HTR-8/SVneo (cell line): ENCODE measurements around the gene VPS51.
"Not testable (repeated sequence)": the region's sequence is repeated elsewhere in the genome, so short reads cannot be mapped to it uniquely, and the experiment has no call there.

Experiments used
- DNase-seq: peaks from one replicate; pipeline ENCODE4 v3.0.0; 2011; ENCODE audit warnings: low spot score, mixed read lengths; ENCODE audit not compliant: insufficient read length
- FAIRE-seq: peaks from 2 replicates; lab custom pipeline; 2011; peaks lifted over from hg19 to GRCh38; lab: Jason Lieb, UNC

VPS51 gene

DNA sequence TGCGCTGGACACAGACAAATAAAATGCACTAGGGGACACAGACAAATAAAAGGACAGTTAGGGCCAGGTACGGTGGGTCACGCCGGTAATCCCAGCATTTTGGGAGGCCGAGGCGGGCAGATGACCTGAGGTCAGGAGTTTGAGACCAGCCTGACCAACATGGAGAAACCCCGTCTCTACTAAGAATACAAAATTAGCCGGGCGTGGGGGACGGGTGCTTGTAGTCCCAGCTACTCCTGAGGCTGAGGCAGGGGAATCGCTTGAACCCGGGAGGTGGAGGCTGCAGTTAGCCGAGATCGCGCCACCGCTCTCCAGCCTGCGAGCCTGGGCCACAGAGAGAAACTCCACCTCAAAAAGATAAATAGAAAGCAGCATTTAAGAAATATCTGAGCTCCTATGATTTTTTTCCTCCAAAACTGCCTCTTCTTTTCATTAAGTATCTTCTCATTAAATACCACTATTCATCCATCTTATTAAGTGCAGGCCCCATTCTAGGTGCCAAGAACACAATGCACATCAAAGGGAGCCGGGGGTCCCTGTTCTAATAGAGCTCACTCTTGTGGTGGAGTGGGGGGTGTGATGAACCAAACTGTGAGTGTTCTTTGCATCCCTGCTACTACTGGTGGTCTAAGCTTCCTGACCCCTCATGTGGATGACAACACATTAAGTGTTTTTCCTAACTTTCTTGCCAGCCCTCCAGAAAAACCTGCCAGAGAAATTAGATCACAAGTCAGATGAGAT is 22.3 kb downstream of the VPS51 start:
- DNase-seq: no peak
- FAIRE-seq: no peak

DNA sequence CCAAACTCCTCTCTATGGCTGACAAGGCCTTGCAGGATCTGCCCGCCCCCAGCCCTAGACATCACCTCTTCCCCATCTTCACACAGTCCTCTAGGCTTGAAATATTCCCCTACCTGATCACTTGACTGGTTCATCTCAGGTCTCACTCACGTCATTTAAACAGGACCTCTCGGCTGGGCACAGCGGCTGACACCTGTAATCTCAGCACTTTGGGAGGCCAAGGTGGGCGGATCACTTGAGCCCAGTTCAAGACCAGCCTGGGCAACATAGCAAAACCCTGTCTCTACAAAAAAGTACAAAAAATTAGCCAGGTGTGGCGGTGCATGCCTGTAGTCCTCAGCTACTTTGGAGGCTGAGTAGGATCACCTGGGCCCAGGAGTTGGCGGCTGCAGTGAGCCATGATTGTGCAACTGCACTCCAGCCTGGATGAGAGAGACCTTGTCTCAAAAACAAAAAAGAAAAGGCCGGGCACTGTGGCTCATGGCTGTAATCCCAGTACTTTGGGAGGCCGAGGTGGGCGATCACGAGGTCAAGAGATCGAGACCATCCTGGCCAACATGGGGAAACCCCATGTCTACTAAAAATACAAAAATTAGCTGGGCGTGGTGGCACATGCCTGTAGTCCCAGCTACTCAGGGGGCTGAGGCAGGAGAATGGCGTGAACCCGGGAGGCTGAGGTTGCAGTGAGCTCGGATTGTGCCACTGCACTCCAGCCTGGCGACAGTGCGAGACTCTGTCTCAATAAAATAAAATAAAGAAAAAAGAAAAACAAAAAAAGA is 23.1 kb downstream of the VPS51 start:
- not testable (repeated sequence) for DNase-seq, FAIRE-seq

DNA sequence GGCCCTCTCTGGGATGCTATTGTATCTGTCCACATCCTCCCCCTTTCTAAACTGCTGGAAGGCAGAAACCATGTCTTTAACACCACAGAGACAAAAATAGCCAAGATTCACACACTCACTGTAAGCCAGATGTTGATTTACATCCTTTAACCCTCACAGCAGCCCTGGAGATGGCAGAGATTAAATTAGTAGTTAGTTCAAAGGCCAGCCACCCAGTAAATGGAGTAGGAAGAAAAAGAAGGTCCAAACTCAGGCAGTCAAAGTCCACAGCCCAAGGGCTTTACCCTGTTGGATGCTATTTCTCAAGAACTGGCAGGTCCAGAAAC is 23.6 kb downstream of the VPS51 start:
- no peak for DNase-seq
- no peak for FAIRE-seq

DNA sequence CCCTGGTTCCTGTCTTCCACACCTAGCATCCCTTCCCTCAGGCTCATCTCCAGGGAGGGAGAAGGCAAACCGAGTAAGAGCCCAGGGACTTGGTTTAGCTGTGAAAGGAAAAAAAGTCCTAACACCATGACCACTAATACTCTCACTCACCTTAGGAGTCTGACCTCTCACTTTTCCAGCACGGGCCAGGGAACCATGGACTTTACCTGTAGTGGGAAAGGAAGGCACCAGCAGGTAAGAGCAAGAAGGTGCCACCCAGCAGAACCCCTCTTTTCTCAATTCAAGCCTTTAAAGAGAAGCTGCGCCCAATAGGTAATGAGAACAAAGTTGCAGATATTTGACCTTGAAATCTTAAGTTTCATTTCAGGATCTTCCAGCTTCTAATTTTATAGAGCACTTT is 24.8 kb downstream of the VPS51 start:
- FAIRE-seq: no peak
- no peak for DNase-seq

DNA sequence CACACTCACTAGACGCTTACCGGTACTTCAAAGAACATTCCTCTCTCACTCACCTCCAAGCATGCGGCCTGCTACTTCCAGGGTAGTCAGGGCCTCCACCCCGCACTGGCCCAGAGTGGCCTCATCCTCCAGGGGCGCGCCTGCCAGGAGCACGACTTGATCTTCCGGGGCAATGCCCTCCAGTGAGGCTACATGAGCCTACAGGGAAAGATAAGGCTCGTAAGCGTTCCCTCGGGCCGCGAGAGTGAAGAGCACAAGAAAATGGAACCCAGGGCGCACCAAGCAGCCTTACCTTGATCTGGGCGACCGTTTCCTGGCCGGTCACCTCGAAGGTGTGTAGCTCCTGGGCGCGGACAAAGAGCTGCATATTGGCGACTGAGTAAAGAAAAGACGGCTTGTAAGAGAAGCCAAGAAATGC is 25.4 kb downstream of the VPS51 start:
- DNase-seq (no peak), FAIRE-seq (no peak)

DNA sequence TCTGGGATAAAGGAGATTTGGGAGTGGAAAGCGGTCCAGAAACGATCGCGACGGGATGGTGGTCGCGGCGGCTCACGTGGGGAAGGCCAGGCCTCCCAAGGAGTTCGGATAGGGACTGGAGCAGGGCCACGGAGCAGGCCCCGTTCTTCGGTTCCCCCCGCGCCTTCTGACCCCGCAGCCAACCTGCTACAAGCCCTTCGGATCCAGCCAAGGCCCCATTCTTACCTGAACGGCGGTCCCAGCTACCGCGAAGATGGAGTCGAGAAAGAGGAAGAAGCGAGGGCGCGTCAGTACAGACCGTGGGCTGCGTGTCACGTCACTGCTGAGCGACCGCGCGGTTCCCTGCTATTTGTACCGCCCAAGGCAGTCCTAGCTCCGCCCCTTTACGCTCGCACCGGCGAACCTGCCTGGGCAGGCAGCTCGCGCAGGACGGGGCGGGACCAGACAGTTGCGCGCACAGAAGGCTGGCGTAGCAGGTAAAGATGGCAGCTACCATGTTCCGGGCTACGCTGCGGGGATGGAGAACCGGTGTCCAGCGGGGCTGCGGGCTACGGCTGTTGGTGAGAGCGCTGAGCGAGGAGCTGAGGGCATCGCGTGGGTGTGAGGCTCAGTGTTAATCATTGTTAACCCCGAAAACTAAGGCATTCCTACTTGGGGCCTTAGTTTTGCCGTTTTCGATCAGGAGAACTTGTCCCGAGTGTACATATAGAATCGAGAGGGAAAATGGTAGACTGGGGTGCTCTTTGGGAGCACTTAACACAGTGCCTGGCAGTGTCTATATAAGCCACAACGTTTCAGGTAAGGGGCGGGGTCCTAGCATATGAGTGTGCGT is 26.1 kb downstream of the VPS51 start, which contains the start of the genes FAU and MRPL49:
Gene FAU, minus strand, starts transcription at position 270 of the 832 bp plus-strand sequence. CDS start 321 bp downstream, outside the sequence.
Gene MRPL49, plus strand, starts transcription at position 457 of the 832 bp plus-strand sequence. Its CDS starts 26 bp downstream, at position 483.
- peak; percentile 96 for DNase-seq
- peak; percentile 97 for FAIRE-seq

DNA sequence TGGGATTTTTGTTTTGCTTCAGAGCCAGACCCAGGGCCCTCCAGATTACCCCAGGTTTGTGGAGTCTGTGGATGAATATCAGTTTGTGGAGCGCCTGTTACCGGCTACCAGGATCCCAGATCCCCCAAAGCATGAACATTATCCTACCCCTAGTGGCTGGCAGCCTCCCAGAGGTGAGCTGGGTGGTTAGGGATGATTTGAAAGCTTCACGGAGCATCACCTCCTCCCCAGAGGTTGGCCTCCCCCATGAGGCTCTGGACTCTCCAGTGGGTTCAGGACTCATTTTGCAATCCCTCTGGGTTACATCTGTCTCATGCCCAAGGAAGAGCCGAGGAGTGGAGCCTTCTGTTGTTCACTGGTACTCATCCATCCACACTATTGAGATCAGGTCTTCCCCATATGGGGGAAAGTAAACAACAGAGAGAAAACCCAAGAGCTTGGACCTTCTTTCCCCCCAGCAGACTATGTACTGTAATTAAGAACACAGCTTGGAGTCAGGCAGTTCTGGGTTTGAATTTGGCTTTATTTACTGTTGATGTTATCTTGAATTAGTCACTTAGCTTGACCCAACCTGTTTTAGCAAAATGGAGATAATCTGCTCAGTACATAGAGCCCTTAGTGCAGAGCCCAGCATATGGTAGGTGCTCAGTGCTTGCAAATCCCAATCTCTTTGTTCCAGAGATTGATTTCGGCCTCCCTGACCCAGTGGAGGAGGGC is 28.6 kb downstream of the VPS51 start:
- DNase-seq (no peak), FAIRE-seq (no peak)

DNA sequence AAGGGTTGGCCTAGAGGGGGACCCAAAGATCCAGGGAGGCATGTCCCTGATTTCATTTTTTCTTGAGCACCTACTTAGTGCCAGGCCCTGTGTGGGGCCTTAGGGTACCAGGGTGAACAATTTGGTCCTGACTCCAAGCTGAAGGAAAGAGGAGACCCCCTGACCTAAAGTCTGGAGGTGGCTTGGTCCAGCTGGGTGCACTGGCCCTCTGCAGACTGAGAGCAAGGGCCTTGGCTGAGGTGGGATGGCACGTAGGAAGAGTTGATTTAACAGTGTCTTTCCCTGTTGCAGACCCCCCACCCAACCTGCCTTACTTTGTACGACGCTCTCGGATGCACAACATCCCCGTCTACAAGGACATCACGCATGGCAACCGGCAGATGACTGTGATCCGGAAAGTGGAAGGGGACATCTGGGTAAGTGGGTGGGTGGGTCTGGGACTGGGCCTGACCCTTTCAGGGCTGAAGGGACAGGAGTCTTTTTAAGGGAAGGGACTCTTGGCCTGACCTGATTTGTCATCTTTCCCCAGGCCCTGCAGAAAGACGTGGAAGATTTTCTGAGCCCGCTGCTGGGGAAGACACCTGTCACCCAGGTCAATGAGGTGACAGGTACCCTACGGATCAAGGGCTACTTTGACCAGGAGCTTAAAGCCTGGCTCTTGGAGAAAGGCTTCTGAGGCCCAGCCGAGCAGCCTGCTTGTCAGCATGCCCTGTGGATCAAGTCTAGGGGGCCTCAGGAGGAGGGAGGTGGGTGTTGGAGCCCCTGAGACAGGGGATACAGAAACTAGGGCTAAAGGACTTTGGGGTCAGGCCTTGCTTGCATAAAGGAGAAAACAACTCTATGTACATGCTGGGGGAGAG is 29.4 kb downstream of the VPS51 start:
- FAIRE-seq (no peak), DNase-seq (no peak)

DNA sequence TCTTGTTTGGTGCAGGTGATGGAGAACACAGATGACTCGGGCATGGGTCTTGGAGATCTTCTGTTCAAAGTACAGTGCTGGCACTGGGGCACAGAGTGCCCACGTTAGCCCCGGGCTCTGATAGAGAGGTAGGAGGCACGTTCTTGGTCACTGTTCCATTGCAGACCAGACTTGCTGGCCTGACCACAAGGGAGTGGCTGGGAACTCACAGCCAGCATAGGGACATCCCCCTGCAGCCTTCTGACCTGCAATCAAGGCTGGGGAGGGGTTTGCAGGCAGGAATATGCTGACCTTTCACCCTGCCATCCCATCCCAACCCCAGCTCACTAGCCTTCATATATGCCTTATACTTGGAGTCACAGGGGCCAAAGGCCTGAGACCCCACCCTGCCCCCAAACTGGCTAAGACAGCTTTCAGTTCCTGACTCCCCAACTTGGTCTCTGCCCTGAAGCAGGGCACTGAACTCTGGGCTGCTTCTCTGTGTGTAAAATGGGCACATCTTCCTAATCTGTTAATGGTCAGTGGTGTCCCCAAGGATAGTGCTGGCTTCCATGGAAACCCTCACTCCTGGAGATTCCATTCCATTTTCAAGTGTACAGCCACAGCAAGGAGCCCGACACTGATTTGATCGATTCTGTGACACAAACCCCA is 30.7 kb downstream of the VPS51 start:
- no peak for DNase-seq
- no peak for FAIRE-seq

DNA sequence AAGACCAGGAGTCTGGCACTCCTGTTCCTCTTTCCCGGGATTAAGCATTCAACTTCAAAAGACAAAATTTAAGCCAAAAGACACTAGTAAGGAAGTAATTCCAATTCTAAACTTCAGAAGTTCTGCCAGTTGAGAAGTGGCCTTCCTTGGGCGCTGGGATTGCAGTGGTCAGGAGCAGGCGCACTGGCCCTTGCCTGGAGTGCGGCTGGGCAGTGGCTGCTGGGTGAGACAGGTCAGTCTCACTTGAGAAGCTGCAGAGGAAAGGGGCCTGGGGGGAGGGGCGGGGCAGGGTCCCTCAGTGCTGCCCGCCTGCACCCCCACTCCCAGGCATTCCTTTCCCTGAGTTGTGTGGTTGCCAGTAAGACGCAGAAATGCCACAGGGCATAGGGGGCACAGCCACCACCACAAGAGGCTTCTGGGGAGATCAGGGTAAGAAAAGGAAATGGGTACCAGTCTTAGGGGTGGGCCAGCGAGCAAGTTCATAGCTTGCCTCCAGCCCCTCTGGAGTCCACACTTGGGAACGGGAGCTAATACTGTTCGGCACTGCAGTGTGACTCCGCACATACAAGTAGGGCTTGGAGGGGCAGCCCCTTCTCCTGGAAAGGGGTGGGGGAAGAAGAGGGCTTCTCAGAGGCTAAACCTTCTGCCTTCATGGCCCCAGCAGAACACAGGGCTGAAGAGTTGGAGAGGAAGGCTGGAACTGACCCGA is 31.6 kb downstream of the VPS51 start:
- DNase-seq: no peak
- no peak for FAIRE-seq

DNA sequence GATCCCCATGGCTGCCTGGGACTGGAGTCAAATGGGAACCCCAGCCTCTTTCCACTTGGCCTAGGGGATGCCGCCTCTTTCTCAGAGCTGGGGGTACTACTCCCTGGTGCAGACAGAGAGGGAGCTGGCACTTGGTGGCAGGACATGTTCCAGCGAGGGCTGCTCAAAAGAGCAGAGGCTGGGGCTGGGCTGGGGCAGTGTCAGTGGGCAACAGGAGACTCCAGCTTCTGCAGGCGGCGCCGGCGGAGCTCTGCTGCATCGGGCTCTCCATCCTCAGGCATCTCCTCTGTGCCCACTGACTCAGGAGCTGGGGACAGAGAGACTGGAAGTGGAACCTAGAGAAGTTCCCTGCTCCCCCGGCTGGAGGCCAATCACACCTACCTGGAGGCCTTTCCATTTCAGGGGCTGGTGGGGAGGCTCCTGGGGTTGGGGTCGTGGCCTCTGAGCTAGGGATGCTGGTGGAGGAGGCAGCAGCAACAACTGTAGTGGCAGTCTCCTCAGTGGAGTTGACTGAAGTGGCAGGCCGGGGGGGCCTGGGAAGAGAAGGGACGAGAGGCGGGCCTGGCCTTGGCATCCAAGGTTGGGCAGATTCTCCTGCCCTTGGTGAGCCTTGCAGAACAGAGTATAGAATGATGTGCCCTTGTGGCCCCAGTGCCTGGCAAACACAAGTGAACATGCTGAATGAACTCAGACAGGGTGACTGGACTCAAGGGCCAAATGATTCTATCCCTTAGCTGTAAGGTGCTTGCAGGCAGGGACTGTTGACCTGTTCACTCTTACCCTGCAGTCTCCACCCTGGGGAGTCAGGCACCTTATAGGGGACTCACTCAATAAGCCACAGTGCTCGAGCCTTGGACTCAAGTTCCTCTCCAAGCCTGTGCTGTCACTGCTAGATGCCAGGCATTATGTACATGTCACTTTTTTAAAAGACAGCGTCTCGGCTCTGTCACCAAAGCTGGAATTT is 32.5 kb downstream of the VPS51 start:
- no peak for FAIRE-seq

DNA sequence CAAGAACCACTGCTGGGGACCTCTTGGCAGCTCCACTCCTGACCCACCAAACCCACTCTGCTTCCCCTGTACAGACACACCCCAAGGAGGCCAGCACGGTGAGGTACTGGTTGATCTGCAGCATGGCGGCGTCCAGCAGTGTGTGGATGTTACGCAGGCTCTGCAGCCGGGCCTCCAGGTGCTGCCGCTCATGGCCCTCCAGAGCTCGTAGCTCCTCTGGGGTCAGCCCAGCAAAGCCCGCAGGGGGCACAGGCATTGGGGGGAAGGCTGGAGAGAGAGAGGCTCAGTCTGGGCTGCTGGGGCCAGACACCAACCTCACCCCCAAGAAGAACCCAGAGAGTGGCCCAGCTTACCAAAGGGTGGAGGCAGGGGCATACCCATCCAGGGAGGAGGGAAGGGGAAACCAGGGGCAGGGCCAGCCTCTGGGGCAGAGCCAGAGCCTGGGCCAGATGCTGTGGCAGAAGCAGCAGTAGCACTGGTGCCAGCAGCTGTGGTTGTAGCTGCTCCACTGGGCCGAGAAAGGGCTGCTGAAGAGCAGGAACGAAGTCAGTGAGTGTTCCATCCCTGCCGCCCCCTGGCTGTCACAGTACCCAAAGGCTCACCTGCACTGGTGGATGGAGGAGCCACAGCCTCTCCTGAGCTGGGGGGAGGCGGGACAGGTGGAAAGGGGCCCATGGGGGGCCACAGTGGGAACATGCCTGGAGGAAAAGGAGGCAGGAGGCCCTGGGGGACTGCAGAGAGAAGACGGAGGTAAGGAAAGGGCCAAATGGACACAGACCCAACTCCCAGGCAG is 33.8 kb downstream of the VPS51 start:
- DNase-seq: no peak
- FAIRE-seq: no peak

More for the DNA sequence above, 32.5 kb downstream of the VPS51 start:
- no peak for DNase-seq

DNA sequence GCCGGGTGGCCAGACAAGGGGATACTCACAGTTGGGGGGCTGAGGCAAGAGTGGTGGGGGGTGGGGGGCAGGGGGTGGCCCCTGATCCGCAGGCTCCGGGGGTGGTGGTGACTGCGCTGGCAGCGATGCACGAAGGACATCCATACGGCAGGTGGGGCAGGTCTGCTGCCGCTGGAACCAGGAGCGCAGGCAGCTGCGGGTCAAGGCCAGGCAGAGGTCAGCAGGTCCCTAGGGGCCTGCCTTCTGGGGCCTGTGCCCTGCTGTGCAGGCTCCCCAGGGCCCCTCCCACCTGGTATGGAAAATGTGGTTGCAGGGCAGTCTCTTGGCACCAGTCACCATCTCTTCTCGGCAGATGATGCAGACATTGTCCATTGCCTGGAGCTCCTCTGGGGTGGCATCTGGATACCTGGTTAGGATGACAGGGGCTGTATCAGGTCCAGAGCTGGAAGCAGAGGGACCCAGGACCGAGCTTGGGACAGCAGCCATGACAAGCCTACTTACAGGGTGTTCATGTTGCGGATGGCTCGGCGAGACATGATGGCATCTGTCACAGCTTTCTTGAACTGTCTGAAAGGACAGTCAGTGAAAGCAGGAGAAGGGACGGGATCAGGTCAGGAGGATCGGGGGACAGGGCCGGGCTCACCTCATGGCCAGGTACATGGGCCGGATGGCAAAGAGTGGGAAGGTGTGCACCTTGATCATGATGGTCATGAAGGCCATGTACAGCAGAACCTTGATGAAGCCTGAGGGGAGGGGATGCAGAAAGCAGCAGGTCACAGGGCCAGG is 34.8 kb downstream of the VPS51 start:
- no peak for DNase-seq
- FAIRE-seq: no peak

DNA sequence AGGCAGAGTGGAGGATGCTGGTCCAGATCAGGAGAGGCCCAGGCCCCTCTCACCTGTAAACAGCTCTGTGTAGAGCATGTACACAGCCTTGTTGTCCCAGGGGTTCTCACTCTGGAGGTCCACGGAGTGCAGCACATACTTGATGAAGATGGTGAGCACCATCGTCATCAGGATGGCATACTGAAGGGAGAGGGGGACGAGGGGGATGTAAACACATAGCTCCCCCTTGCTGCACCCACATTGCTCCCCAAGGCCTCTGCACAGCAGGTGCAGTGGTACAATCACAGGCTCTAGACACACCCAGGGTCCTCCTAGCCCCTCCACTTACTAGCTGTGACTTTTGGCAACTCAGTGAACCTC is 35.4 kb downstream of the VPS51 start:
- FAIRE-seq: no peak
- no peak for DNase-seq

DNA sequence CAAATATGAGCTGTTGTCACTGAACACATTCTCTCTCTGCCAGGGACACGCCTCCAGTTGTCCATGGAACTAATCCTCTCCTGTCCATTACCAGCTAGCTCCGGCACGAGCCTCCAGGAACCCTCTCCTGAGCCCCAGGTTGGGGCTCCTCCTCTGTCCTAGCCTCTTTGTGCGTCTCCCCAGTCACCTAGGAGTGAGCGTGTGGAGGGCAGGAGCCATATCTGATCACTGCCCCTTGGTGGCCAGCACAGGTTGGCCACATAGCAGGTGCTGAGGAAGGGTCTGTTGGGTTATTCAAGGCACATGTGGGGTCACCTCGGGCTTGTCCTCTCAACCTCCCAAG is 35.9 kb downstream of the VPS51 start:
- FAIRE-seq (no peak), DNase-seq (no peak)
